NB4 (cell line): ENCODE data around the gene ADSS1.

Source experiments
- POLR2A ChIP-seq: IDR thresholded peaks from 2 replicates; pipeline ENCODE4 v1.6.1; 2011; ENCODE audit warnings: mild to moderate bottlenecking; ENCODE audit not compliant: insufficient read length; ENCODE audit errors: extremely low read depth
- TF ChIP-seq, protein P1 (sequence below): IDR thresholded peaks from one replicate; pipeline ENCODE4 v1.5.1; 2012; ENCODE audit warnings: low read depth, low read length

DNA sequence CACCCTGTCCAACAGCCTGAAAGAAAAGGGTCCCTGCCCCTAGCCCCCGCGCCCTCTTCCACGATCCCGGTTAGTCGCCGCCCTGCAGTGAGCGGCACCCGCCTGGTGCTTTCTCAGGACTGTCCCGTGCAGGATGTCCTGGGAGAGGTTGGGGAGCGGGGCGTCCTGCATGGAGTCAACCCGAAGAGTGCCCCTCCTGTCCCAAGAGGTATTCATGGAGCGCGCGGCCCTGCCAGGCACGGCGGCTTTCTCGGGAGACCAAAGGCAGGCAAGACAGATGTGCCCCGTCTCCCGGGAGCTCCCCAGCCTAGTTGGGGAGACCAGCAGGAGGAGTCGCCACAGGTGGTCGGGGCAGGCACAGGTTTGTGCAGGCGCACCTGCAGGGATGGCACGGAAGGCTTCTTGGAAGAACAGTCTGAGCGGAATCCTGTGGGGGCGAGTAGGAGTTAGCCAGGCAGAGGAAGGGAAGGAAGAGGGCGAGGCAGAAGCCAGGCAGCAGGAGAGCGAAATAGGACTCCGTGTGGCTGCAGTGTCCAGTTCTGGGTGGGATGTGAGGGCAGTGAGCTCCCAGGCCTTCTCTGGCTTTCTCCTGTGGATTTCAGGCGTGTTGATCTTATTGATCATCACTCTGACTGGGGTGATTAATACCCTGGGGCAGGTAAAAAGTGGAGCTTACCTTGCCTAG, 29.6 kb downstream of the ADSS1 start:
- TF ChIP-seq, protein P1, sequence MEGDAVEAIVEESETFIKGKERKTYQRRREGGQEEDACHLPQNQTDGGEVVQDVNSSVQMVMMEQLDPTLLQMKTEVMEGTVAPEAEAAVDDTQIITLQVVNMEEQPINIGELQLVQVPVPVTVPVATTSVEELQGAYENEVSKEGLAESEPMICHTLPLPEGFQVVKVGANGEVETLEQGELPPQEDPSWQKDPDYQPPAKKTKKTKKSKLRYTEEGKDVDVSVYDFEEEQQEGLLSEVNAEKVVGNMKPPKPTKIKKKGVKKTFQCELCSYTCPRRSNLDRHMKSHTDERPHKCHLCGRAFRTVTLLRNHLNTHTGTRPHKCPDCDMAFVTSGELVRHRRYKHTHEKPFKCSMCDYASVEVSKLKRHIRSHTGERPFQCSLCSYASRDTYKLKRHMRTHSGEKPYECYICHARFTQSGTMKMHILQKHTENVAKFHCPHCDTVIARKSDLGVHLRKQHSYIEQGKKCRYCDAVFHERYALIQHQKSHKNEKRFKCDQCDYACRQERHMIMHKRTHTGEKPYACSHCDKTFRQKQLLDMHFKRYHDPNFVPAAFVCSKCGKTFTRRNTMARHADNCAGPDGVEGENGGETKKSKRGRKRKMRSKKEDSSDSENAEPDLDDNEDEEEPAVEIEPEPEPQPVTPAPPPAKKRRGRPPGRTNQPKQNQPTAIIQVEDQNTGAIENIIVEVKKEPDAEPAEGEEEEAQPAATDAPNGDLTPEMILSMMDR = no peak
- TF ChIP-seq POLR2A = no peak
